H1 (cell line): ENCODE results near the gene COQ9. TPM values are rescaled to one million over a fixed set of nuclear protein-coding genes. Genes with fewer than 3 reads are reported as not detected.

Experiments
- CTCF ChIA-PET: fragments of 300-600 bp; sonication (Branson Sonifier 250); formaldehyde crosslinking; loops from one replicate; lab custom pipeline; 2021; ENCODE audit not compliant: partially characterized antibody; lab: Charles Lee
- POLR2A ChIA-PET: fragments of 300-600 bp; sonication (Branson Sonifier 250); formaldehyde crosslinking; loops from one replicate; lab custom pipeline; 2021; ENCODE audit warnings: inconsistent platforms; ENCODE audit not compliant: partially characterized antibody; lab: Charles Lee
- DNase-seq, 2 experiments: peaks; one replicate each; pipeline versions ENCODE4 v3.0.0 to v3.0.0-alpha.2; 2010 to 2022; ENCODE audit warnings: low spot score in 2 of 2, low read depth in 1 of 2, mixed read lengths in 1 of 2
- FAIRE-seq: peaks from 2 replicates; lab custom pipeline; 2011; peaks lifted over from hg19 to GRCh38; lab: Jason Lieb, UNC
- H2AFZ ChIP-seq: 2 replicates; pipeline ENCODE4 v1.8.1; 2012; ENCODE audit warnings: low read length, inconsistent platforms
- H2AK5ac ChIP-seq: 2 replicates; pipeline ENCODE4 v1.6.1; 2013; ENCODE audit warnings: low read depth, low read length
- H2BK120ac ChIP-seq: replicated peaks from 2 replicates; pipeline ENCODE3; 2013; ENCODE audit warnings: low read depth, low read length, inconsistent platforms
- H2BK12ac ChIP-seq: 2 replicates; pipeline ENCODE4 v1.6.1; 2013; ENCODE audit warnings: low read depth, low read length
- H2BK15ac ChIP-seq: 2 replicates; pipeline ENCODE4 v1.6.1; 2013; ENCODE audit warnings: low read length
- H2BK20ac ChIP-seq: 2 replicates; pipeline ENCODE4 v1.6.1; 2013; ENCODE audit warnings: low read length
- H2BK5ac ChIP-seq: 2 replicates; pipeline ENCODE4 v1.6.1; 2013; ENCODE audit warnings: low read depth, low read length
- H3K14ac ChIP-seq: 2 replicates; pipeline ENCODE4 v1.6.1; 2013; ENCODE audit warnings: inconsistent platforms; ENCODE audit not compliant: insufficient read length
- H3K18ac ChIP-seq: 2 replicates; pipeline ENCODE4 v1.6.1; 2013; ENCODE audit warnings: low read length; ENCODE audit errors: extremely low read depth
- H3K23ac ChIP-seq: 2 replicates; pipeline ENCODE4 v1.6.1; 2013; ENCODE audit warnings: inconsistent platforms; ENCODE audit not compliant: insufficient read length
- H3K23me2 ChIP-seq: 2 replicates; pipeline ENCODE4 v1.6.1; 2013; ENCODE audit warnings: low read depth, low read length
- H3K27ac ChIP-seq: 2 replicates; pipeline ENCODE4 v1.6.1; 2011; ENCODE audit warnings: low read depth, low read length, inconsistent platforms
- H3K27me3 ChIP-seq, 4 experiments: replicated peaks in 1 of 4; 1 replicate in 1 of 4; 2 replicates in 3 of 4; pipeline versions ENCODE4 v1.6.1 to v1.8.1; 2011 to 2013; ENCODE audit warnings: low read length in 3 of 4, mild to moderate bottlenecking in 3 of 4, inconsistent platforms in 2 of 4, mixed read lengths in 2 of 4, moderate library complexity in 1 of 4; ENCODE audit not compliant: control insufficient read depth in 3 of 4, insufficient read depth in 3 of 4; ENCODE audit errors: extremely low read depth in 1 of 4
- H3K36me3 ChIP-seq, 4 experiments: 2 replicates each; pipeline versions ENCODE4 v1.6.1 to v1.8.1; 2011 to 2013; ENCODE audit warnings: mild to moderate bottlenecking in 4 of 4, low read length in 3 of 4, moderate library complexity in 2 of 4, control low read depth in 1 of 4, inconsistent platforms in 1 of 4; ENCODE audit not compliant: insufficient read depth in 4 of 4, control insufficient read depth in 2 of 4
- H3K4ac ChIP-seq: replicated peaks from 2 replicates; pipeline ENCODE3; 2013; ENCODE audit warnings: low read length, low read depth, mixed read lengths, inconsistent platforms; ENCODE audit not compliant: insufficient read length
- H3K4me1 ChIP-seq, 4 experiments: replicated peaks in 1 of 4; 1 replicate in 1 of 4; 2 replicates in 3 of 4; pipeline versions ENCODE4 v1.6.1 to v1.8.1; 2011 to 2013; ENCODE audit warnings: low read length in 3 of 4, inconsistent platforms in 2 of 4, mixed read lengths in 1 of 4; ENCODE audit not compliant: insufficient read depth in 4 of 4, control insufficient read depth in 3 of 4
- H3K4me2 ChIP-seq, 2 experiments: 2 replicates each; pipeline versions ENCODE4 v1.6.1 to v1.8.1; 2011 to 2013; ENCODE audit warnings: low read depth in 2 of 2, low read length in 2 of 2, control low read depth in 1 of 2, inconsistent platforms in 1 of 2, mild to moderate bottlenecking in 1 of 2; ENCODE audit not compliant: insufficient read depth in 1 of 2
- H3K4me3 ChIP-seq, 4 experiments: fragments of 200-600, 300-600 bp in 1 of 4; sonication (generic), shearing (Covaris generic), sonication (Bioruptor Twin) in 1 of 4; 2 replicates each; pipeline versions ENCODE4 v1.5.1 to v1.8.1; 2011 to 2016; ENCODE audit warnings: low read length in 4 of 4, low read depth in 3 of 4, control low read depth in 2 of 4, inconsistent platforms in 2 of 4, mild to moderate bottlenecking in 2 of 4, mixed read lengths in 1 of 4, moderate library complexity in 1 of 4; ENCODE audit not compliant: insufficient read depth in 2 of 4; ENCODE audit errors: extremely low read depth in 1 of 4
- H3K56ac ChIP-seq: replicated peaks from 2 replicates; pipeline ENCODE3; 2013; ENCODE audit warnings: low read depth, mild to moderate bottlenecking, mixed read lengths, low read length, inconsistent platforms; ENCODE audit not compliant: insufficient read length
- H3K79me1 ChIP-seq: 2 replicates; pipeline ENCODE4 v1.6.1; 2013; ENCODE audit warnings: low read depth, low read length, control low read depth
- H3K79me2 ChIP-seq, 2 experiments: 2 replicates each; pipeline versions ENCODE4 v1.6.1 to v1.8.1; 2012 to 2013; ENCODE audit warnings: low read length in 2 of 2, mild to moderate bottlenecking in 2 of 2, inconsistent platforms in 1 of 2; ENCODE audit not compliant: insufficient read depth in 2 of 2, control insufficient read depth in 1 of 2
- H3K9ac ChIP-seq, 4 experiments: replicated peaks in 1 of 4; 1 replicate in 1 of 4; 2 replicates in 3 of 4; pipeline versions ENCODE4 v1.6.1 to v1.8.1; 2011 to 2013; ENCODE audit warnings: low read depth in 3 of 4, low read length in 3 of 4, control low read depth in 2 of 4, mild to moderate bottlenecking in 2 of 4, moderate library complexity in 2 of 4, inconsistent platforms in 1 of 4; ENCODE audit errors: extremely low read depth in 1 of 4
- H3K9me3 ChIP-seq, 2 experiments: 2 replicates each; pipeline versions ENCODE4 v1.6.1 to v1.8.1; 2012 to 2013; ENCODE audit warnings: mild to moderate bottlenecking in 2 of 2, moderate library complexity in 2 of 2, control low read depth in 1 of 2, inconsistent platforms in 1 of 2, low read depth in 1 of 2, low read length in 1 of 2, mixed read lengths in 1 of 2; ENCODE audit not compliant: insufficient read depth in 2 of 2
- H4K20me1 ChIP-seq, 2 experiments: replicated peaks in 1 of 2; 2 replicates each; pipeline versions ENCODE3 to v1.8.1; 2011 to 2013; ENCODE audit warnings: inconsistent platforms in 2 of 2, low read length in 2 of 2, mild to moderate bottlenecking in 1 of 2; ENCODE audit not compliant: insufficient read depth in 2 of 2, control insufficient read depth in 1 of 2
- H4K5ac ChIP-seq: 2 replicates; pipeline ENCODE4 v1.6.1; 2013; ENCODE audit warnings: low read length, low read depth, mixed read lengths, inconsistent platforms; ENCODE audit not compliant: insufficient read length
- H4K8ac ChIP-seq: 2 replicates; pipeline ENCODE4 v1.8.0; 2013; ENCODE audit warnings: mild to moderate bottlenecking, moderate library complexity, low read length, inconsistent platforms; ENCODE audit not compliant: insufficient read depth; ENCODE audit errors: extremely low read depth
- H4K91ac ChIP-seq: replicated peaks from 2 replicates; pipeline ENCODE3; 2013; ENCODE audit warnings: low read length, mixed read lengths, inconsistent platforms; ENCODE audit not compliant: insufficient read length
- CEBPB ChIP-seq: IDR thresholded peaks from 2 replicates; pipeline ENCODE4 v1.6.1; 2012; ENCODE audit warnings: low read depth, low read length
- EP300 ChIP-seq, 2 experiments: IDR thresholded peaks; 1 replicate in 1 of 2; 2 replicates in 1 of 2; pipeline ENCODE4 v1.6.1; 2011 to 2012; ENCODE audit warnings: low read depth in 2 of 2, low read length in 2 of 2, mild to moderate bottlenecking in 2 of 2, borderline replicate concordance in 1 of 2, inconsistent platforms in 1 of 2, moderate library complexity in 1 of 2
- HDAC2 ChIP-seq, 2 experiments: fragments of 300-600 bp in 1 of 2; sonication (generic) in 1 of 2; IDR thresholded peaks; 2 replicates each; pipeline ENCODE4 v1.6.1; 2011 to 2012; ENCODE audit warnings: low read depth in 2 of 2, low read length in 2 of 2, mild to moderate bottlenecking in 2 of 2, moderate library complexity in 2 of 2, borderline replicate concordance in 1 of 2, inconsistent platforms in 1 of 2
- KDM4A ChIP-seq: IDR thresholded peaks from one replicate; pipeline ENCODE4 v1.7.1; 2012; ENCODE audit warnings: low read depth, mild to moderate bottlenecking, moderate library complexity, low read length, inconsistent platforms; ENCODE audit not compliant: severe bottlenecking
- SIN3A ChIP-seq, 2 experiments: IDR thresholded peaks in 1 of 2; conservative IDR thresholded peaks in 1 of 2; 2 replicates each; pipeline ENCODE4 v1.6.1; 2011 to 2012; ENCODE audit warnings: low read length in 2 of 2, improper control_type of control experiment in 1 of 2, low read depth in 1 of 2, mild to moderate bottlenecking in 1 of 2
- SP1 ChIP-seq: IDR thresholded peaks from 2 replicates; pipeline ENCODE4 v1.6.1; 2011; ENCODE audit warnings: low read depth, low read length
- TBP ChIP-seq: IDR thresholded peaks from 2 replicates; pipeline ENCODE4 v1.6.1; 2011; ENCODE audit warnings: low read depth, low read length, improper control_type of control experiment
- WGBS, 2 experiments: shearing (Covaris generic) in 1 of 2; methylation state at CpG; one replicate each; pipeline versions ENCODE4 v1.1.6 to v1.1.7; 2013 to 2015; ENCODE audit warnings: low lambda C conversion rate in 2 of 2, mixed read lengths in 2 of 2, inconsistent platforms in 1 of 2, low coverage in 1 of 2, missing lambda C conversion rate in 1 of 2; ENCODE audit not compliant: insufficient replicate concordance in 2 of 2, insufficient coverage in 1 of 2, insufficient read length in 1 of 2; ENCODE audit errors: extremely low coverage in 1 of 2, missing lambda C conversion rate in 1 of 2; 5-methylcytosine and 5-hydroxymethylcytosine counted together
- polyA plus RNA-seq, 7 experiments: library from polyadenylated mRNA; depleted of rRNA in 3 of 7; stranded (reverse) in 5 of 7; unstranded in 2 of 7; fragments of >200 nt in 5 of 7; fragments of 200-250 nt in 2 of 7; gene quantifications; 1 replicate in 5 of 7; 2 replicates in 1 of 7; 4 replicates in 1 of 7; pipeline versions ENCODE4 v1.2.1 to v1.2.3, GENCODE V29; 2011 to 2013; ENCODE audit warnings: missing spikeins in 2 of 7, mixed read lengths in 2 of 7
- total RNA-seq: library from RNA; stranded (reverse); fragmentation: NEBNext Ultra II Directional; extraction: Animal tissue kit (Norgen Biotek cat#: 25700); gene quantifications from 2 replicates; pipeline ENCODE4 v1.2.1, GENCODE V29; 2021
- TF ChIP-seq, protein P1 (sequence below): IDR thresholded peaks from 2 replicates; pipeline ENCODE4 v1.6.1; 2012; ENCODE audit warnings: inconsistent platforms

Gene COQ9
- total and polyA plus RNA-seq, 2 of the 8 experiments (the other 6 are each of a cell fraction or from before 2014, with no cell fraction given), result 33.3 to 60.3 TPM

DNA sequence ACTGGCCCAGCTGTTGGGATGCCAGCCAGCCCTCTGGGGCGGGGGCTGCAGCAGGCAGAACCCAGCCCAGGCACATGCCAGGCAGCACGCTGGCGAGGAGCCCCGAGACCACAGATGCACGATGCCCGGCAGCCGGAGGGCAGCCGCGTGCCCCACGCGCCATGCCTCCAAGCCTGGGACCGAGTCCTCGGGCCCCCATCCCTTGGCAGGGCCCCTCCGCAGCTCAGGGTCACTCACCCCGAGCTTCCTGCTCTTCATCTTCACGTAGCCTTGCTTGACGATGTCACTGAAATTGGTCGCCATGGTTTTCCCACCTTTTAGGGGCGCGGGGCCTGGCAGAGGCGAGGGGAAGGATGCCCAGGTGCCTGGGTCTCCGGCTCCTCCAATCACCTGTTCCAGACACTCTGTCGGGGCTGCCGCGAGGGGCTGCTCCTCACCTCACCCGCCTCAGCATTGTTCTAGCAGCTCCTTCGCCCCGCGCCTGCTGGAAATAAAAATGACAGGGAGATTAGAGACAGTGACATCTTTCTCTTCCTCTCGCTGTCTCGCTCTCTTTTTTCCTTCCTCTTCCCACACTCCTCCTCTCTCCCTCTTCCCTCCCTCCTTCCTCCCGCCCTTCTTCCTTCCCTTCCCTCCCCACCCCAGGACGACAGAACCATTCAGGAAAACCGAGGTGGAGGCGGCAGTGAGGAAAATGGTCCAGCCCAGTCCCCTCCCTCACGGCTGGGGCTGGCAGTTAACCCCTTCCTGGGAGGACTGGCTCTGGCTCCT is 32.1 kb downstream of the COQ9 start:
- H3K27ac ChIP-seq, result no peak overlapping the region
- H3K4me3 ChIP-seq, result peak overlapping the region; percentile 40 to 57 (median 50)
- 28% methylated on average over 23 of the region's 36 CpGs; no CpG with 5 or more reads in 1 of the 2 experiments for WGBS, 2 experiments
- no peak overlapping the region for H3K56ac ChIP-seq
- FAIRE-seq, result no peak
- no peak overlapping the region for H3K14ac ChIP-seq
- no peaks in the 10 kb centered on the region; a peak in 1 of 7 replicates for H3K27me3 ChIP-seq
- H3K23ac ChIP-seq, result no peak overlapping the region
- H3K18ac ChIP-seq, result no peak overlapping the region; the same call in 1 of the 2 replicates
- H2BK5ac ChIP-seq, result peak overlapping the region; percentile 21; the same call in 1 of the 2 replicates
- H3K9ac ChIP-seq, result no peak overlapping the region
- no peak overlapping the region for H2BK120ac ChIP-seq
- H3K23me2 ChIP-seq, result peaks cover 8% of the 10 kb centered on the region; the same call in 1 of the 2 replicates
- H3K4me2 ChIP-seq, result peak overlapping the region; percentile 59 to 69
- H3K4me1 ChIP-seq, result peaks cover 5 to 47% (median 32%) of the 10 kb centered on the region in 4 experiments
- no peaks in the 10 kb centered on the region for H3K79me2 ChIP-seq
- H2AFZ ChIP-seq, result no peak overlapping the region
- H4K5ac ChIP-seq, result no peak overlapping the region
- H3K79me1 ChIP-seq, result 0 out of 2 replicates have a peak, but pooled peaks cover 3% of the 10 kb centered on the region
- H2AK5ac ChIP-seq, result no peak overlapping the region
- peak; percentile 50 to 70 for DNase-seq
- peaks cover 1 to 2% of the 10 kb centered on the region in 2 experiments for H4K20me1 ChIP-seq
- POLR2A ChIA-PET, result interaction anchor here (0.9 to 10.3 kb wide), 7 partner anchors 9 to 49 kb away, joined by 4 to 67 read pairs (median 4); partner anchors contain the start of gene POLR2C
- no peaks in the 10 kb centered on the region for H3K9me3 ChIP-seq
- H3K36me3 ChIP-seq, result peaks cover 0 to 3% (median 2%) of the 10 kb centered on the region in 4 experiments; a peak in 2 of 8 replicates
- H2BK12ac ChIP-seq, result peak overlapping the region; percentile 2; the same call in 1 of the 2 replicates
- CTCF ChIA-PET, result interaction anchor here (0.7 to 15.0 kb wide), 9 partner anchors 10 to 97 kb away, joined by 3 to 210 read pairs (median 5); partner anchors contain the start of gene POLR2C
- H4K91ac ChIP-seq, result peak overlapping the region; percentile 25
- H4K8ac ChIP-seq, result no peak overlapping the region; the same call in 1 of the 2 replicates
- no peak overlapping the region for H2BK20ac ChIP-seq
- H3K4ac ChIP-seq, result no peak overlapping the region
- peak overlapping the region; percentile 92; the same call in 1 of the 2 replicates for H2BK15ac ChIP-seq
- TF ChIP-seq EP300 (IDR thresholded peaks at IDR 0.05; ENCODE audit: borderline replicate concordance in 1 of 2, low read depth in 2 of 2, low read length in 2 of 2), result peak in 1 of 2 experiments; percentile 97; a peak in 2 of 3 replicates
- peak in 1 of 2 experiments; percentile 90; a peak in 1 of 4 replicates for TF ChIP-seq SIN3A (conservative IDR thresholded peaks at IDR 0.05 in 1 of 2, IDR thresholded peaks at IDR 0.05 in 1 of 2; ENCODE audit: low read depth in 1 of 2, low read length in 2 of 2)
- TF ChIP-seq TBP, result no peak
- TF ChIP-seq, protein P1, sequence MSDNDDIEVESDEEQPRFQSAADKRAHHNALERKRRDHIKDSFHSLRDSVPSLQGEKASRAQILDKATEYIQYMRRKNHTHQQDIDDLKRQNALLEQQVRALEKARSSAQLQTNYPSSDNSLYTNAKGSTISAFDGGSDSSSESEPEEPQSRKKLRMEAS, result peak; percentile 78
- TF ChIP-seq KDM4A, result peak; percentile 58
- peak; percentile 63; the same call in 1 of the 2 replicates for TF ChIP-seq SP1
- no peak for TF ChIP-seq CEBPB
- peak in 1 of 2 experiments; percentile 79; a peak in 1 of 4 replicates for TF ChIP-seq HDAC2 (IDR thresholded peaks at IDR 0.05; ENCODE audit: borderline replicate concordance in 1 of 2, low read depth in 2 of 2, low read length in 2 of 2)
